ENCODE data around the gene RAPGEF2.

GRCh38 chr4:159148441-159148840, 45.6 kb downstream of the RAPGEF2 start:
- TF ChIP-seq EZH2 (IDR thresholded peaks at IDR 0.05; ENCODE audit: low read length, unreplicated experiment) (no peak), CTCF (conservative IDR thresholded peaks at IDR 0.05; ENCODE audit: low read depth, low read length) (no peak), EZH2phosphoT487 (IDR thresholded peaks at IDR 0.05; ENCODE audit: borderline replicate concordance, low read length) (no peak)
